Smooth muscle cell of the brain vasculature (primary cell): ENCODE data around the gene TTR.

Experiments used
- DNase-seq: peaks from one replicate; pipeline ENCODE4 v3.0.0-alpha.2; 2012; ENCODE audit warnings: low read depth, low spot score

Gene TTR

GRCh38 chr18:31579375-31579774 lies 12.3 kb upstream of the TTR start:
- no peak for DNase-seq

DNA sequence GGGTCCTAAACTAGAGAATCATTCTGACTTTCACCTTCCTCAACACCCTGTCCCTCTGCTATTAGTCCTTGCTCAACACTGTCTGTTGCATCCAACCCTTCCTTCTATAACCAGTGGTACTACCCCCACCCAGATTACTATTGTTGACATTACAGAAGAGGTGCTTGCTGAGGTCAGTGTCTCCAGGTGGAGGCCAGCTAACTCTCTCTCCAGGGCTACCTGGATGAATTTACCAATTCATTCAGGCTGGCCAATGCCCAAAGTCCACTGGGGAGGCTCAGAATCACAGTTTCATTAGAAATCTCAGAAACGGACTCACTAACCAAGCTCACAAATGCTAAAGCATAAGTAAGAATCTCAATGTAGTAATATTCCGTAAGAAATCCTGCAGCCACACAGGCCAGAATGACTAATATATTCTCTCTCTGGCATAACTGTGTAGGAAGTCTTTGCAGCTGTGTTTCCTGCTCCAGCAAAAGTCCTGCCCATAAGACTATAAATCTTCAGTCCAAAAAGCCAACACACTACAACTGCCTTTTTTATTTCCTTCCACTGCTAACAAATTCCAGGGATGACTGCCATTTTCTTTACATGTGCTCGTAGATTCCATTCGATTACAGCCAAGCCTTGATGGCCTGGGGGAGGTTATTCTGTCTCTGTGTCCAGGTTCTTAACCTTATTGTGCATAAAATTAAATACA lies 10.0 kb upstream of the TTR start:
- DNase-seq, result no peak

GRCh38 chr18:31583185-31583854 lies 8.4 kb upstream of the TTR start:
- no peak for DNase-seq

GRCh38 chr18:31585991-31586390 lies 5.7 kb upstream of the TTR start:
- no peak for DNase-seq

DNA sequence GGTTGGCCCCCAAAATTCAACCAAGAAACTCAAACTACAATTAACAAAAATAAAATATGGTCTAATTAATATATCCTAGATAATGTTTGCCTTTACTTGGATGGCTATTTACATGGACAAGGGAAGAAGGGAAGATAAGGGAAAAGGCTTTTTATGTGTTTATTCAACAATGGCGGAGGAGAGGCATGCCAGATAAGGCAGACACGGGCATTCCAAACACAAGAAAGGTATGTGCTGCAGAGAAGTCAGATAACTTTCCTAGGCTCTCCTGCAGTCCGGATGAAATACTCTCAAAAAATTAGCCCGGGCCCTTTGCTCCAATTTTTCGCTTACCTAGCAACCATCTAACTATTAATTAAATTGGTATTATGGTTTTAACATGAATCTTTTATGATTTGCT lies 5.1 kb upstream of the TTR start:
- no peak for DNase-seq

GRCh38 chr18:31587529-31587928 lies 4.1 kb upstream of the TTR start:
- DNase-seq, result no peak

GRCh38 chr18:31590570-31590969 lies 1.1 kb upstream of the TTR start:
- DNase-seq, result no peak

DNA sequence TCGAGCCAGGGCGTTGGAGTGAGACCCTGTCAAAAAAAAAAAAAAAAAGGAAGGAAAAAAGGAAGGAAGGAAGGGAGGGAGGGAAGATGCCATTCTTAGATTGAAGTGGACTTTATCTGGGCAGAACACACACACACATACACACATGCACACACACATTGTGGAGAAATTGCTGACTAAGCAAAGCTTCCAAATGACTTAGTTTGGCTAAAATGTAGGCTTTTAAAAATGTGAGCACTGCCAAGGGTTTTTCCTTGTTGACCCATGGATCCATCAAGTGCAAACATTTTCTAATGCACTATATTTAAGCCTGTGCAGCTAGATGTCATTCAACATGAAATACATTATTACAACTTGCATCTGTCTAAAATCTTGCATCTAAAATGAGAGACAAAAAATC lies 564 bp upstream of the TTR start:
- no peak for DNase-seq

GRCh38 chr18:31592506-31593157 lies 955 bp downstream of the TTR start:
- no peak for DNase-seq

- DNase-seq, result no peak
Measured at GRCh38 chr18:31595121-31595771, 3.6 kb downstream of the TTR start.

DNA sequence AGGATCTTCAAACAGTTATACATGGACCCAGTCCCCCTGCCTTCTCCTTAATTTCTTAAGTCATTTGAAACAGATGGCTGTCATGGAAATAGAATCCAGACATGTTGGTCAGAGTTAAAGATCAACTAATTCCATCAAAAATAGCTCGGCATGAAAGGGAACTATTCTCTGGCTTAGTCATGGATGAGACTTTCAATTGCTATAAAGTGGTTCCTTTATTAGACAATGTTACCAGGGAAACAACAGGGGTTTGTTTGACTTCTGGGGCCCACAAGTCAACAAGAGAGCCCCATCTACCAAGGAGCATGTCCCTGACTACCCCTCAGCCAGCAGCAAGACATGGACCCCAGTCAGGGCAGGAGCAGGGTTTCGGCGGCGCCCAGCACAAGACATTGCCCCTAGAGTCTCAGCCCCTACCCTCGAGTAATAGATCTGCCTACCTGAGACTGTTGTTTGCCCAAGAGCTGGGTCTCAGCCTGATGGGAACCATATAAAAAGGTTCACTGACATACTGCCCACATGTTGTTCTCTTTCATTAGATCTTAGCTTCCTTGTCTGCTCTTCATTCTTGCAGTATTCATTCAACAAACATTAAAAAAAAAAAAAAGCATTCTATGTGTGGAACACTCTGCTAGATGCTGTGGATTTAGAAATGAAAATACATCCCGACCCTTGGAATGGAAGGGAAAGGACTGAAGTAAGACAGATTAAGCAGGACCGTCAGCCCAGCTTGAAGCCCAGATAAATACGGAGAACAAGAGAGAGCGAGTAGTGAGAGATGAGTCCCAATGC lies 4.6 kb downstream of the TTR start:
- DNase-seq, result no peak

DNA sequence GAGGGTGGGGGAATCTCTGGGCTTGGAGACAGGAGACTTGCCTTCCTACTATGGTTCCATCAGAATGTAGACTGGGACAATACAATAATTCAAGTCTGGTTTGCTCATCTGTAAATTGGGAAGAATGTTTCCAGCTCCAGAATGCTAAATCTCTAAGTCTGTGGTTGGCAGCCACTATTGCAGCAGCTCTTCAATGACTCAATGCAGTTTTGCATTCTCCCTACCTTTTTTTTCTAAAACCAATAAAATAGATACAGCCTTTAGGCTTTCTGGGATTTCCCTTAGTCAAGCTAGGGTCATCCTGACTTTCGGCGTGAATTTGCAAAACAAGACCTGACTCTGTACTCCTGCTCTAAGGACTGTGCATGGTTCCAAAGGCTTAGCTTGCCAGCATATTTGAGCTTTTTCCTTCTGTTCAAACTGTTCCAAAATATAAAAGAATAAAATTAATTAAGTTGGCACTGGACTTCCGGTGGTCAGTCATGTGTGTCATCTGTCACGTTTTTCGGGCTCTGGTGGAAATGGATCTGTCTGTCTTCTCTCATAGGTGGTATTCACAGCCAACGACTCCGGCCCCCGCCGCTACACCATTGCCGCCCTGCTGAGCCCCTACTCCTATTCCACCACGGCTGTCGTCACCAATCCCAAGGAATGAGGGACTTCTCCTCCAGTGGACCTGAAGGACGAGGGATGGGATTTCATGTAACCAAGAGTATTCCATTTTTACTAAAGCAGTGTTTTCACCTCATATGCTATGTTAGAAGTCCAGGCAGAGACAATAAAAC lies 6.5 kb downstream of the TTR start:
- DNase-seq, result no peak

DNA sequence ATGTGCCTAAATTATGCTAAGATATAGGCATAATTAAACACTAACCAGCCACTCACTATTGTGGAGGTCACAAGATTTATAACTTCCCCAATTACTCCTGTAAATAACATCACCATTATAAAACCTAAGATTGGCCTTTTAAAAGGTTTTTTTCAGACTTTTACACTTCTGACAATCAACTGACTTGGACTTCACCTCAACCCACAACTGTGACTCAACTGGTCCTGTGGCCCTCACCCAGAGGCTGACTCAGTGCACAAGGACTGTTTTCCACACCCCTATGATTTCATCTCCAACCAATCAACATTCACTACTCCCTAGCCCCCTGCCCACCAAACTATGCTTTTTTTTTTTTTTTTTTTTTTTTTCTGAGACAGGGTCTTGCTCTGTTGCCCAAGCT lies 11.6 kb downstream of the TTR start:
- no peak for DNase-seq

- DNase-seq, result no peak
Measured at GRCh38 chr18:31606265-31606664, 14.6 kb downstream of the TTR start.

DNA sequence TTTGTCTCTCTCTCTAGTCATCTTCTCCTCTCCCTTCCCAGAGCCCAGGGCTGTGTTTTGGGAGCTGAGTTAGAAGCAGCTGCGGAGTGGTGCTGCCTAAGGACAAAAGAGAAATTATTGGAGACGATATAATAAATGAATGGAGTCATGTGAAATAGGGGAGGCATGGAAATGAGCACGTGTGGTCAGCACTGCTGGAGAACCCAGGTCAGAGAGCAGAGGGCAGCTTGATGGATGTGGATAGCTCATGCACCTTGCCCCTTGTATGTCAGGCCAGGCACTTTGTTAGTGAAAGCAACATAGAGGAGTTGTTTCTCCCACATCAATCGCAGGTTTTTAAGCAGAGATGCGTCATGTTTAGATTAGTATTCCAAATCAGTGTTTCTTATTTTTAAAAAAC lies 15.7 kb downstream of the TTR start:
- no peak for DNase-seq

DNA sequence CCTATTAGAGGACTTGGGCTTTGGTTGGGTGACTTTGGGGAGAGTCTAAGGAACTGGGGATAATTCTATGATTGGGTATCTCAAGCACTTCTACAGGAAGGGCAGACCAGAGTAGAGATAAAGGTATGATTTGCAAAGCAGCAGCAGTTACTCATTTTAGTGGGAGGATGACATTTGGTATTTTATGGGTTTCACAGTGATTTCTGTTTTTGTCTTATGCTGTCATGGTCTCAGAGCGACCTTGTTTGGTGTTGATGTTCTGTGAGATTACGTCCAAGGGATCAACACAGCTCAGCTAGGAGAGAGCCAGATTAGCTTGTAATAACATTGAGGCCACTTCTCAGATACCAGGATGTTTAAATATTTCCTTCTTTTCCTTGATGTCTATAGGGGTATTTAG lies 18.2 kb downstream of the TTR start:
- DNase-seq, result no peak

DNA sequence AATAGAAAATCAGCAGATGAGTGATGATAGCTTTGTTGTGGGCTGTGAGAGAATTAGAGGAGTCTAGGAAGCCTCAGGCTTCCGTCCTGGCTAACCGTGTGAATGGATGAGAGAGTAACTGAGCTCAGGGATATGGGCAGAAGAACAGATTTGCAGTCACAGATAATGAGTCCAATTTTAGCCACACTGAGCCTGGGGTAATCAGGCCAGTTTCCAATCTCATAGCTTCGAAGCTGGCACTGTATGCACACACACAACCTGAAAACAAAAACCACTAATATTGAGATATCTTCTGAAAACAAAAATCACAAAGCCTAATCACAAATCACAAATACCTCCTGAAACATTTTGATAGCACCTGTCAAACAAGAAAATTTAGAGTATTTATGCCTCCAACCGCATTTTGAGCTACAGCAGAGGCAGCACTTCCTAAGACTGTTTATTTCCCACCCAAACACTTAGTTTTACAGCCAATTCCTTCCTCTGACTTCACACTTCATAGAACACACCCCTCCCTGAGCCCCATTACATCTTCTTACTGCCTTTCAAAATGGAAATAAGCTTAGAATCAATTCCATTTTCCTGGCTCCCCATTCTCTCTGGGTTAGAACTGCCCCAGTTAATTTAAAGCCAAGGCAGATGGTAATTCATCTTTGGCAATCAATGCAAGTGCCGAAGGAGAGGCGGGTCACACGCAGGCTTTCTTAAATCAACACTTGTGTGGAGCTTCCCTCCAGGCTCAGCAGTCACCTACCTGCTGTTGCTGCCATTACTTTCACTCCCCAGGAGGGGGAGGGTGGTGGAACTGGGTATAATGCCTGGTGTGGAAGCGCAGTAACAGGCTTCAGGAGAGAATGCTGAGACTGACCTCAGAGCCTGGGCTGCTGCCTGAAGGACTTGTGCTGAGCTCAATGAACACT lies 18.9 kb downstream of the TTR start:
- no peak for DNase-seq

- DNase-seq, result no peak
Measured at GRCh38 chr18:31611511-31611910, 19.8 kb downstream of the TTR start.

DNA sequence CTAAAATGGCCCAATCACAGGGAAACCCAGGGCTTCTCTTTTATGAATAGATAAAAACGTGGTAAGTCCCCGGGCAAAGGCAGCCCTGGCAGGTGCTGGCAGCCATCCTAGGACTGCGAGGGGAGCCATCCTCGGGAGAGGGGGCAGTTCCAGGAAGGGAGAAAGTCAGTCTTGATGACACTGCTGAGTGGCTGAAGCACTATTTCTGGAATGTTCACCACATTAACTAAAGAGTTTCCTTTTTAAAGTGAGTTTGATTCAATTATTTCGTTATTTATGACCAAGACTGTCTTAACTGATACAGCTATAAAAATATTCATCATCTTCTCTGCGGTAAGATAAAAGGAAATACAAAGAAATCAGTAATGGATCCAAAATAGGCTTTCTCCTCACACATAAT lies 20.4 kb downstream of the TTR start:
- no peak for DNase-seq

DNA sequence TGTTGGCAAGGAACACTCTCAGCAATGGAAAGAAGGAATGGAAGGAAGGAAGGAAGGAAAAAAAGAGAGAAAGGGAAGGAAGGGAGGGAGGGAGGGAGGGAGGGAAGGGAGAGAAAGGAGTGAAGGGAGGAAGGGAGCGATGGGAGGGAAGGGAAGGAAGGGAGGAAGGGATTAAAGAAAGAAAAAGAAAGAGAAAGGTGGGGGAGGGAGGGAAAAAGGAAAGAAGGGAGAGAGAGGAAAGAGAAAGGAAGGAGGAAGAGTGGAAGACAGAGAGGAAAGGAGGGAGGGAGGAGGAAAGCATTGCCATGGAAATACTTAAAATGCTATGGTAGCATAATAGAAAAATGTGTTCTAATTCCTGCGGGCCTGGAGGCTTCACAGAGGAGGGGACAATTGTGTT lies 22.4 kb downstream of the TTR start:
- no peak for DNase-seq
